HepG2 (cell line): ENCODE measurements around the gene TFF2. TPM values are rescaled to one million over a fixed set of nuclear protein-coding genes. Genes with fewer than 3 reads are reported as not detected.

Experiments used
- BHLHE40 ChIP-seq: IDR thresholded peaks from 2 replicates; pipeline ENCODE4 v1.6.1; 2011; ENCODE audit warnings: low read length, improper control_type of control experiment
- CEBPG ChIP-seq: IDR thresholded peaks from 2 replicates; pipeline ENCODE4 v1.6.1; 2016
- EEA1 ChIP-seq: sonication (generic); formaldehyde crosslinking; IDR thresholded peaks from 2 replicates; pipeline ENCODE4 v1.5.1; 2020; ENCODE audit warnings: mild to moderate bottlenecking, missing genetic modification reagents, borderline replicate concordance
- GABPA ChIP-seq, 2 experiments: IDR thresholded peaks; 2 replicates each; pipeline ENCODE4 v1.6.1; 2011 to 2016; ENCODE audit warnings: low read depth in 2 of 2, low read length in 1 of 2, missing biosample characterization in 1 of 2, missing genetic modification characterization in 1 of 2
- HES4 ChIP-seq: sonication (generic); formaldehyde crosslinking; IDR thresholded peaks from 2 replicates; pipeline ENCODE4 v1.9.0; 2021; ENCODE audit warnings: mild to moderate bottlenecking, missing genetic modification reagents, borderline replicate concordance
- HNRNPH1 ChIP-seq: fragments of 200-400 bp; formaldehyde crosslinking; optimal IDR thresholded peaks from 2 replicates; pipeline ENCODE3; 2017; ENCODE audit warnings: mild to moderate bottlenecking, low read depth, low read length
- HOXA3 ChIP-seq: sonication (generic); formaldehyde crosslinking; IDR thresholded peaks from 2 replicates; pipeline ENCODE4 v1.5.0; 2020; ENCODE audit warnings: missing genetic modification reagents
- MIXL1 ChIP-seq: IDR thresholded peaks from 2 replicates; pipeline ENCODE4 v1.6.1; 2016
- NCOA2 ChIP-seq: sonication (generic); formaldehyde crosslinking; IDR thresholded peaks from 2 replicates; pipeline ENCODE4 v1.8.0; 2022; ENCODE audit warnings: inconsistent platforms
- NFKBIZ ChIP-seq: IDR thresholded peaks from 2 replicates; pipeline ENCODE4 v1.6.1; 2018; ENCODE audit warnings: missing genetic modification reagents, missing compliant biosample characterization
- SKI ChIP-seq: fragments of 450-650 bp; IDR thresholded peaks from one replicate; pipeline ENCODE4 v1.6.1; 2018; ENCODE audit warnings: mild to moderate bottlenecking; ENCODE audit not compliant: partially characterized antibody
- SMARCE1 ChIP-seq: fragments of 450-650 bp; IDR thresholded peaks from 2 replicates; pipeline ENCODE4 v1.6.1; 2017; ENCODE audit warnings: borderline replicate concordance
- SP2 ChIP-seq: sonication (generic); formaldehyde crosslinking; IDR thresholded peaks from 2 replicates; pipeline ENCODE4 v1.5.1; 2020; ENCODE audit warnings: mild to moderate bottlenecking, missing genetic modification reagents
- TAF15 ChIP-seq: fragments of 200-400 bp; formaldehyde crosslinking; IDR thresholded peaks from one replicate; pipeline ENCODE4 v1.6.1; 2018; ENCODE audit warnings: mild to moderate bottlenecking, low read depth, low read length; ENCODE audit not compliant: poor library complexity, severe bottlenecking
- TCF12 ChIP-seq, 2 experiments: fragments of 450-650 bp in 1 of 2; sonication (generic) in 1 of 2; formaldehyde crosslinking in 1 of 2; IDR thresholded peaks; 2 replicates each; pipeline versions ENCODE4 v1.6.1 to v1.8.0; 2017 to 2022; ENCODE audit warnings: antibody characterized with exemption in 1 of 2, mild to moderate bottlenecking in 1 of 2, missing genetic modification reagents in 1 of 2, moderate library complexity in 1 of 2
- ZFP62 ChIP-seq: sonication (generic); formaldehyde crosslinking; IDR thresholded peaks from 2 replicates; pipeline ENCODE4 v1.4.0; 2020; ENCODE audit warnings: missing genetic modification reagents
- ZNF264 ChIP-seq: sonication (generic); formaldehyde crosslinking; IDR thresholded peaks from 2 replicates; pipeline ENCODE4 v1.4.0; 2020; ENCODE audit warnings: missing genetic modification reagents
- ZNF296 ChIP-seq: sonication (generic); formaldehyde crosslinking; conservative IDR thresholded peaks from 2 replicates; pipeline ENCODE4 v1.5.0; 2020; ENCODE audit warnings: mild to moderate bottlenecking, missing genetic modification reagents
- ZNF460 ChIP-seq: sonication (generic); formaldehyde crosslinking; IDR thresholded peaks from 2 replicates; pipeline ENCODE4 v1.5.1; 2020; ENCODE audit warnings: missing genetic modification reagents, mild to moderate bottlenecking, borderline replicate concordance
- ZNF530 ChIP-seq: sonication (generic); formaldehyde crosslinking; IDR thresholded peaks from 2 replicates; pipeline ENCODE4 v1.5.0; 2020; ENCODE audit warnings: low read depth, mild to moderate bottlenecking, missing genetic modification reagents
- ZNF644 ChIP-seq: IDR thresholded peaks from 2 replicates; pipeline ENCODE4 v1.6.1; 2016; ENCODE audit warnings: low read depth
- ZNF773 ChIP-seq: sonication (generic); formaldehyde crosslinking; IDR thresholded peaks from 2 replicates; pipeline ENCODE4 v1.4.0; 2020; ENCODE audit warnings: missing genetic modification reagents, borderline replicate concordance
- ZZZ3 ChIP-seq: sonication (generic); formaldehyde crosslinking; IDR thresholded peaks from 2 replicates; pipeline ENCODE4 v1.4.0; 2020; ENCODE audit warnings: missing genetic modification reagents, mild to moderate bottlenecking, borderline replicate concordance
- polyA plus RNA-seq, 8 experiments: library from polyadenylated mRNA; depleted of rRNA in 3 of 8; stranded (reverse) in 7 of 8; unstranded in 1 of 8; fragments of >200 nt; fragmentation: Illumina TruSeq in 4 of 8; extraction: Trizol in 4 of 8; gene quantifications; 2 replicates each; pipeline versions ENCODE4 v1.2.1 to v1.2.3, GENCODE V29; 2011 to 2016; ENCODE audit warnings: low read depth in 4 of 8, missing spikeins in 1 of 8, mixed read lengths in 1 of 8; ENCODE audit not compliant: insufficient read depth in 1 of 8
- total RNA-seq, 5 experiments: library from RNA; depleted of rRNA; stranded (reverse); fragments of >200 nt; fragmentation: Illumina TruSeq; extraction: Trizol; gene quantifications; 2 replicates each; pipeline ENCODE4 v1.2.3, GENCODE V29; 2016; ENCODE audit warnings: low read depth in 1 of 5
- TF ChIP-seq, protein P1 (sequence below): sonication (generic); formaldehyde crosslinking; IDR thresholded peaks from 2 replicates; pipeline ENCODE4 v1.4.0; 2020; ENCODE audit warnings: missing genetic modification reagents, borderline replicate concordance
- TF ChIP-seq, protein P2 (sequence below): sonication (generic); formaldehyde crosslinking; IDR thresholded peaks from 2 replicates; pipeline ENCODE4 v1.5.0; 2020; ENCODE audit warnings: missing genetic modification reagents
- TF ChIP-seq, protein P3 (sequence below): sonication (generic); formaldehyde crosslinking; IDR thresholded peaks from 2 replicates; pipeline ENCODE4 v1.9.0; 2021; ENCODE audit warnings: missing genetic modification reagents, mild to moderate bottlenecking, borderline replicate concordance
- TF ChIP-seq, protein P4 (sequence below): sonication (generic); formaldehyde crosslinking; IDR thresholded peaks from 2 replicates; pipeline ENCODE4 v1.5.0; 2020; ENCODE audit warnings: missing genetic modification reagents

The TFF2 gene
- total and polyA plus RNA-seq, 2 of the 13 experiments (the other 11 are each of a cell fraction or from before 2014, with no cell fraction given), result 1.5 TPM; not detected in 1

DNA sequence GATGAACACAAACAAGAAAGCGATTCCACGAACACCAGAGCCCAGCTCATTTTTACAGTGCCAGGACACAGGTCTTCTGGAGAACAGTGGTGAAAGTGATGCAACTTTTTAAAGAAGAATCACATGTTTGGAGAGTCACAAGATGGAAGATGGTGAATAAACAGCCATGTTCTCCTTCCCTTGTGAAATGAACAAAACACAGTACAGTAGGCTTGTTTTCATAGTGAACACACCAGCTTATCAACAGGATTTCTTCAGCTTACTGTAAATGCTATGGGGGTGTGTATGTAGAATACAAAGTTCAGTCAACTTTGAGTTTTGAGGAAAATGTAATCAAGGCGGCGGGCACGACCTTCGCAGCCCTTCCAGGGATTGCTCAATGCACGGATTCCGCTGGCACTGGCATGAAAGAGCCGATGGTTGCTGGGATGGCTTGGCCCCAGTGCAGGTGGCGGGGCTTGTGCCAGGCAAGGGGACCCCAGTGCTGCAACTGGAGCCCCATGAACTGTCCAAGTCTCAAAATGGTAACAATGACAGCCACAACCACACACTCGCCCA, 35.3 kb upstream of the TFF2 start (continued):
- TF ChIP-seq EEA1 (no peak), NFKBIZ (peak; percentile 94; the same call in 1 of the 2 replicates), TCF12 (IDR thresholded peaks at IDR 0.05) (no peak), TCF12 (CRISPR knock-in tag; IDR thresholded peaks at IDR 0.05) (no peak), GABPA (IDR thresholded peaks at IDR 0.05; ENCODE audit: low read depth, low read length) (no peak), GABPA (CRISPR knock-in tag; IDR thresholded peaks at IDR 0.05; ENCODE audit: low read depth) (peak; percentile 39; the same call in 1 of the 2 replicates), ZNF460 (no peak), NCOA2 (CRISPR knock-in tag) (peak; percentile 98), ZNF264 (CRISPR knock-in tag) (no peak), ZNF530 (CRISPR knock-in tag) (no peak), ZZZ3 (CRISPR knock-in tag) (no peak), ZNF296 (CRISPR knock-in tag) (no peak), SKI (peak; percentile 75), SMARCE1 (no peak), SP2 (CRISPR knock-in tag) (no peak), ZNF773 (CRISPR knock-in tag) (no peak), ZFP62 (CRISPR knock-in tag) (no peak), BHLHE40 (no peak), CEBPG (CRISPR knock-in tag) (peak; percentile 94), HOXA3 (peak; percentile 81), ZNF644 (CRISPR knock-in tag) (peak; percentile 90), HES4 (CRISPR knock-in tag) (no peak), HNRNPH1 (no peak), TAF15 (no peak), MIXL1 (CRISPR knock-in tag) (no peak)
- TF ChIP-seq, protein P1, sequence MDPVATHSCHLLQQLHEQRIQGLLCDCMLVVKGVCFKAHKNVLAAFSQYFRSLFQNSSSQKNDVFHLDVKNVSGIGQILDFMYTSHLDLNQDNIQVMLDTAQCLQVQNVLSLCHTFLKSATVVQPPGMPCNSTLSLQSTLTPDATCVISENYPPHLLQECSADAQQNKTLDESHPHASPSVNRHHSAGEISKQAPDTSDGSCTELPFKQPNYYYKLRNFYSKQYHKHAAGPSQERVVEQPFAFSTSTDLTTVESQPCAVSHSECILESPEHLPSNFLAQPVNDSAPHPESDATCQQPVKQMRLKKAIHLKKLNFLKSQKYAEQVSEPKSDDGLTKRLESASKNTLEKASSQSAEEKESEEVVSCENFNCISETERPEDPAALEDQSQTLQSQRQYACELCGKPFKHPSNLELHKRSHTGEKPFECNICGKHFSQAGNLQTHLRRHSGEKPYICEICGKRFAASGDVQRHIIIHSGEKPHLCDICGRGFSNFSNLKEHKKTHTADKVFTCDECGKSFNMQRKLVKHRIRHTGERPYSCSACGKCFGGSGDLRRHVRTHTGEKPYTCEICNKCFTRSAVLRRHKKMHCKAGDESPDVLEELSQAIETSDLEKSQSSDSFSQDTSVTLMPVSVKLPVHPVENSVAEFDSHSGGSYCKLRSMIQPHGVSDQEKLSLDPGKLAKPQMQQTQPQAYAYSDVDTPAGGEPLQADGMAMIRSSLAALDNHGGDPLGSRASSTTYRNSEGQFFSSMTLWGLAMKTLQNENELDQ, result no peak
- TF ChIP-seq, protein P2, sequence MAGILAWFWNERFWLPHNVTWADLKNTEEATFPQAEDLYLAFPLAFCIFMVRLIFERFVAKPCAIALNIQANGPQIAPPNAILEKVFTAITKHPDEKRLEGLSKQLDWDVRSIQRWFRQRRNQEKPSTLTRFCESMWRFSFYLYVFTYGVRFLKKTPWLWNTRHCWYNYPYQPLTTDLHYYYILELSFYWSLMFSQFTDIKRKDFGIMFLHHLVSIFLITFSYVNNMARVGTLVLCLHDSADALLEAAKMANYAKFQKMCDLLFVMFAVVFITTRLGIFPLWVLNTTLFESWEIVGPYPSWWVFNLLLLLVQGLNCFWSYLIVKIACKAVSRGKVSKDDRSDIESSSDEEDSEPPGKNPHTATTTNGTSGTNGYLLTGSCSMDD (CRISPR knock-in tag), result no peak
- TF ChIP-seq, protein P3, sequence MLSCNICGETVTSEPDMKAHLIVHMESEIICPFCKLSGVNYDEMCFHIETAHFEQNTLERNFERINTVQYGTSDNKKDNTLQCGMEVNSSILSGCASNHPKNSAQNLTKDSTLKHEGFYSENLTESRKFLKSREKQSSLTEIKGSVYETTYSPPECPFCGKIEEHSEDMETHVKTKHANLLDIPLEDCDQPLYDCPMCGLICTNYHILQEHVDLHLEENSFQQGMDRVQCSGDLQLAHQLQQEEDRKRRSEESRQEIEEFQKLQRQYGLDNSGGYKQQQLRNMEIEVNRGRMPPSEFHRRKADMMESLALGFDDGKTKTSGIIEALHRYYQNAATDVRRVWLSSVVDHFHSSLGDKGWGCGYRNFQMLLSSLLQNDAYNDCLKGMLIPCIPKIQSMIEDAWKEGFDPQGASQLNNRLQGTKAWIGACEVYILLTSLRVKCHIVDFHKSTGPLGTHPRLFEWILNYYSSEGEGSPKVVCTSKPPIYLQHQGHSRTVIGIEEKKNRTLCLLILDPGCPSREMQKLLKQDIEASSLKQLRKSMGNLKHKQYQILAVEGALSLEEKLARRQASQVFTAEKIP, result no peak
- TF ChIP-seq, protein P4, sequence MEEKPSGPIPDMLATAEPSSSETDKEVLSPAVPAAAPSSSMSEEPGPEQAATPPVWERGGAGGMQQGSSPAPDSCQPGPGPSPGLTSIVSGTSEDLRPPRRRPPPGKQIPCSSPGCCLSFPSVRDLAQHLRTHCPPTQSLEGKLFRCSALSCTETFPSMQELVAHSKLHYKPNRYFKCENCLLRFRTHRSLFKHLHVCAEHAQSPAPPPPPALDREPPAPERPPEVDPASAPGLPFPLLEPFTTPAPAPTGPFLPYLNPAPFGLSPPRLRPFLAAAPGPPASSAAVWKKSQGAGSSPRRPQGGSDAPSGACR, result peak; percentile 93
